DMS 273 (cell line): ENCODE data around the gene RALGPS1.

Source experiments
- DNase-seq: peaks from one replicate; lab custom pipeline; 2025; ENCODE audit not compliant: unreplicated experiment; lab: John Stamatoyannopoulos, UW

The RALGPS1 gene

GRCh38 chr9:127075624-127076372 is 161.2 kb downstream of the RALGPS1 start:
- DNase-seq, result no peak

- no peak for DNase-seq
Observed at GRCh38 chr9:127076860-127077643, 162.5 kb downstream of the RALGPS1 start.

GRCh38 chr9:127077644-127077946 is 163.0 kb downstream of the RALGPS1 start:
- DNase-seq, result no peak

GRCh38 chr9:127078336-127078735 is 163.8 kb downstream of the RALGPS1 start:
- DNase-seq, result no peak

GRCh38 chr9:127078988-127079387 is 164.4 kb downstream of the RALGPS1 start:
- DNase-seq, result no peak

GRCh38 chr9:127079446-127080140 is 165.0 kb downstream of the RALGPS1 start:
- DNase-seq, result no peak

- no peak for DNase-seq
Observed at GRCh38 chr9:127081250-127082185, 166.9 kb downstream of the RALGPS1 start.

GRCh38 chr9:127083138-127083980 is 168.8 kb downstream of the RALGPS1 start:
- DNase-seq, result peak; percentile 75

GRCh38 chr9:127084076-127085039 is 169.8 kb downstream of the RALGPS1 start:
- DNase-seq, result peak; percentile 11

GRCh38 chr9:127085186-127085585 is 170.6 kb downstream of the RALGPS1 start:
- DNase-seq, result no peak

GRCh38 chr9:127086771-127087170 is 172.2 kb downstream of the RALGPS1 start:
- DNase-seq, result no peak

GRCh38 chr9:127087411-127087810 is 172.8 kb downstream of the RALGPS1 start:
- no peak for DNase-seq

- no peak for DNase-seq
Observed at GRCh38 chr9:127087836-127088235, 173.3 kb downstream of the RALGPS1 start.

GRCh38 chr9:127088724-127089615 is 174.4 kb downstream of the RALGPS1 start:
- DNase-seq, result no peak

- DNase-seq, result no peak
Observed at GRCh38 chr9:127089631-127090081, 175.1 kb downstream of the RALGPS1 start.

GRCh38 chr9:127090341-127090985 is 175.9 kb downstream of the RALGPS1 start:
- no peak for DNase-seq

- no peak for DNase-seq
Observed at GRCh38 chr9:127091526-127091925, 176.9 kb downstream of the RALGPS1 start.
